Urinary bladder (tissue), 4 donors: ENCODE data around the gene APOBEC3G. TPM values are rescaled to one million over a fixed set of nuclear protein-coding genes. Genes with fewer than 3 reads are reported as not detected.
A peak's percentile ranks its signal among the peaks of the same experiment; 100 is the strongest.
"Not testable (repeated sequence)": the region's sequence is repeated elsewhere in the genome, so short reads cannot be mapped to it uniquely, and the experiment has no call there.

Source experiments
- DNase-seq: peaks from one replicate; pipeline ENCODE4 v3.0.0-alpha.2; 2015; ENCODE audit errors: extremely low spot score
- H3K27ac ChIP-seq: one replicate; pipeline ENCODE4 v1.5.1; 2013; ENCODE audit warnings: low read depth, mild to moderate bottlenecking, moderate library complexity
- H3K36me3 ChIP-seq: one replicate; pipeline ENCODE4 v1.6.1; 2013; ENCODE audit warnings: mild to moderate bottlenecking, moderate library complexity; ENCODE audit not compliant: insufficient read depth
- H3K4me1 ChIP-seq: one replicate; pipeline ENCODE4 v1.6.1; 2013; ENCODE audit warnings: mild to moderate bottlenecking, moderate library complexity; ENCODE audit not compliant: insufficient read depth
- H3K4me3 ChIP-seq: one replicate; pipeline ENCODE4 v1.5.1; 2013; ENCODE audit warnings: low read depth, low read length
- WGBS: extraction: QIAGEN DNeasy Blood & Tissue Kit; methylation state at CpG from one replicate; pipeline ENCODE4 v1.1.7; 2013; 5-methylcytosine and 5-hydroxymethylcytosine counted together
- polyA plus RNA-seq: library from polyadenylated mRNA; stranded (reverse); fragments of 200-250 nt; gene quantifications from one replicate; pipeline ENCODE4 v1.2.3, GENCODE V29; 2013
- total RNA-seq: library from RNA; depleted of rRNA; stranded (reverse); fragments of >200 nt; gene quantifications from one replicate; pipeline ENCODE4 v1.2.3, GENCODE V29; 2014
- donor health status: healthy with polysubstance abuse.
- donor health status: healthy.

APOBEC3G gene
- total RNA-seq = 10.1 TPM
- 12.7 TPM for polyA plus RNA-seq

DNA sequence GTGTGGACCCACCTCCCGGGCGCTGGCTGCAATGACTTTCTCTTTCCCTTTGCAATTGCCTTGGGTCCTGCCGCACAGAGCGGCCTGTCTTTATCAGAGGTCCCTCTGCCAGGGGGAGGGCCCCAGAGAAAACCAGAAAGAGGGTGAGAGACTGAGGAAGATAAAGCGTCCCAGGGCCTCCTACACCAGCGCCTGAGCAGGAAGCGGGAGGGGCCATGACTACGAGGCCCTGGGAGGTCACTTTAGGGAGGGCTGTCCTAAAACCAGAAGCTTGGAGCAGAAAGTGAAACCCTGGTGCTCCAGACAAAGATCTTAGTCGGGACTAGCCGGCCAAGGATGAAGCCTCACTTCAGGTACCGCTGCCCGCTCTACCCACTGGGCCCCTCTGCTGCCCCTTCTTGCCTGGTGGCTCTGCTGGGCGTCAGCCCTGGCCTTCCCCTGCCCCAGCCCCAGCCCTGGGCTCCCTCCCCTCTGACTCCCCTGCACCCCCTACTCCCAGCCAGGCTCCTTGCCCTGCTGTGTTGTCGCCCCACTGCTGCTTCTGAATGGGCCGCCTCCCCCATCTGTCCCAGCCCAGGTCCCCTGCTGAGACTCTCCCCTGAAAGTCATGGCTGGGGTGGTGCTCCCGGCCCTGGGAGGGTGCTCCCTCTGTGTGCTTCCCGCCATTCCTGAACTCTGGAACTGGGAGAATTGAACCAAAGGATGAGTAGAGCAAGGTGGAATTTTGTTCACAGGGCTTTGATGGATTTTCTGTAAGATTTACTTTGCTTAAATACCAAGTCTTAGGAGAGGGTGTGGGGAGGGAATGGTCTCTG is at the start of gene APOBEC3G:
Gene APOBEC3G (plus strand): TSS at position 250 of the 815 bp plus-strand sequence. CDS start 87 bp downstream, at position 337.
- H3K36me3 ChIP-seq = not testable (repeated sequence)

DNA sequence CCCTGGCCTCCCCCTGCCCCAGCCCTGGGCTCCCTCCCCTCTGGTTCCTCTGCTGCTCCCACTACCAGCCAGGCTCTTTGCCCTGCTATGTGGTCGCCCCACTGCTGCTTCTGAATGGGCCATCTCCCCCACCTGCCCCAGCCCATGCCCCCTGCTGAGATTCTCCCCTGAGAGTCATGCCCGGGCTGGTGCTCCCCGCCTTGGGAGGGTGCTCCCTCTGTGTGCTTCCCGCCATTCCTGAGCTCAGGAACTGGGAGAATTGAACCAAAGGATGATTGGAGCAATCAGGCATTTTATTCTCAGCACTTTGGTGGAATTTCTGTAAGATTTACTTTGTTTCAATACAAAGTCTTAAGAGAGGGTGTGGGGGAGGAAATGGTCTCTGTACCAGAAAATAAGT is 49.4 kb upstream of the APOBEC3G start:
- WGBS = 84% methylated on average over 4 of the region's 4 CpGs
- peaks cover 2% of the 10 kb centered on the region for H3K36me3 ChIP-seq
- DNase-seq = no peak
- H3K4me3 ChIP-seq = no peak overlapping the region
- no peaks in the 10 kb centered on the region for H3K4me1 ChIP-seq
- no peak overlapping the region for H3K27ac ChIP-seq

More for the DNA sequence above, at the start of gene APOBEC3G:
- not testable (repeated sequence) for H3K4me1 ChIP-seq, DNase-seq
- Histone ChIP-seq H3K4me3 (peak within 1 kb of the TSS; percentile 44), H3K27ac (peak within 1 kb of the TSS; percentile 68)
- WGBS = 16% methylated on average over 15 of the region's 17 CpGs

GRCh38 chr22:39028281-39028680 is 48.8 kb upstream of the APOBEC3G start:
- Histone ChIP-seq H3K4me3 (no peak overlapping the region), H3K4me1 (no peaks in the 10 kb centered on the region), H3K36me3 (peaks cover 2% of the 10 kb centered on the region), H3K27ac (no peak overlapping the region)
- DNase-seq = no peak
- 81% methylated on average over 11 of the region's 11 CpGs for WGBS

DNA sequence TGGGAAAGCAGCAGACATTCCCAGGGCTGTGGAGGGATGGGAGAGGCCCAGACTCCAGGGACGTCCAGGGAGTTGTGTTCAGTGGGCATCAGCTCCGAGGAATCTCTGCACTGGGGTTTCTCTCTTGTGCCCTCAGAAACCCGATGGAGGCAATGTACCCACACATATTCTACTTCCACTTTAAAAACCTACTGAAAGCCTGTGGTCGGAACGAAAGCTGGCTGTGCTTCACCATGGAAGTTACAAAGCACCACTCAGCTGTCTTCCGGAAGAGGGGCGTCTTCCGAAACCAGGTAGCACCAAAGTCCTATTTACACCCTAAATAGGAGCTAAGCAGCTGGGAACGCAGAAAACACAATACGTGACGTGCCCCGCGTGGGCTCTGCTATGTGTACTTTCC is 47.8 kb upstream of the APOBEC3G start:
- Histone ChIP-seq H3K4me1 (no peaks in the 10 kb centered on the region), H3K36me3 (no peaks in the 10 kb centered on the region), H3K27ac (no peak overlapping the region), H3K4me3 (no peak overlapping the region)
- 91% methylated on average over 13 of the region's 13 CpGs for WGBS
- DNase-seq = no peak

DNA sequence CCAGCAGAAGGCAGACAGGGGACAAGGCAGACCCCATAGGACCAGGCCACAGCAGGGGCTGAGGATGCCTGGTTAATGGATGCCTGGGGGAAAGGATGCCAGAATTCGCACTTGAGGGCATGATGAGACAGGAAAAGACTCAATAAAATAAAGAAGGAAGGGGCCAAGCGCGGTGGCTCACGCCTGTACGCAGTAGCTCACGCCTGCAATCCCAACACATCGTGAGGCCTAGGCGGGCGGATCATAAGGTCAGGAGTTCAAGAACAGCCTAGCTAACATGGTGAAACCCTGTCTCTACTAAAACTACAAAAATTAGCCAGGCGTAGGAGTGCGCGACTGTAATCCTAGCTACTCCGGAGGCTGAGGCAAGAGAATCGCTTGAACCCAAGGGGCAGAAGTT is 46.4 kb upstream of the APOBEC3G start:
- no peaks in the 10 kb centered on the region for H3K4me1 ChIP-seq
- 93% methylated on average over 14 of the region's 14 CpGs for WGBS
- H3K27ac ChIP-seq = no peak overlapping the region
- no peaks in the 10 kb centered on the region for H3K36me3 ChIP-seq
- H3K4me3 ChIP-seq = no peak overlapping the region
- DNase-seq = no peak

DNA sequence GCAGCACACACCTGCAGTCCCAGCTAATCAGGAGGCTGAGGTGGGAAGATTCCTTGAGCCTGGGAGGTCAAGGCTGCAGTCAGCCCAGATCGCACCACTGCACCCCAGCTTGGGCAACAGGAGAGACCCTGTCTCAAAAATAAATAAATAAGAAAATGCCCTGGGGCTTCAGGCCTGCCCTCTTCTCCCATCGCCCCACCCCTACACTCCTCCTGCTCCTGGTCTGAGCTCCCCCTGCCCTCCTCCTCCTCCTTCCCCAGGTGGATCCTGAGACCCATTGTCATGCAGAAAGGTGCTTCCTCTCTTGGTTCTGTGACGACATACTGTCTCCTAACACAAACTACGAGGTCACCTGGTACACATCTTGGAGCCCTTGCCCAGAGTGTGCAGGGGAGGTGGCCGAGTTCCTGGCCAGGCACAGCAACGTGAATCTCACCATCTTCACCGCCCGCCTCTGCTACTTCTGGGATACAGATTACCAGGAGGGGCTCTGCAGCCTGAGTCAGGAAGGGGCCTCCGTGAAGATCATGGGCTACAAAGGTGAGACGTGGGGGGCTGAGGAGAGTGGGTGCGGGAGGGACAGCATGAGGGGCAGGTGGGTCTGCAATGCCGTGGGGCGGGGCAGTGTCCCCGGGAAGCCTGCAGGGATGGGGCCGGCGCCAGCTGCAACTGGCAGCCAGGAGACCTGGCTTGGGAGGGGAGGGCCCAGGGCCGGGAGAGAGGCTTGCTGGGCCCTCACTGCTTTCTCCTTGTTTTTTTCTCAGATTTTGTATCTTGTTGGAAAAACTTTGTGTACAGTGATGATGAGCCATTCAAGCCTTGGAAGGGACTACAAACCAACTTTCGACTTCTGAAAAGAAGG is 45.4 kb upstream of the APOBEC3G start:
- DNase-seq, H3K27ac ChIP-seq, H3K36me3 ChIP-seq, H3K4me3 ChIP-seq, H3K4me1 ChIP-seq: not testable (repeated sequence)
- WGBS = 61% methylated on average over 17 of the region's 18 CpGs

DNA sequence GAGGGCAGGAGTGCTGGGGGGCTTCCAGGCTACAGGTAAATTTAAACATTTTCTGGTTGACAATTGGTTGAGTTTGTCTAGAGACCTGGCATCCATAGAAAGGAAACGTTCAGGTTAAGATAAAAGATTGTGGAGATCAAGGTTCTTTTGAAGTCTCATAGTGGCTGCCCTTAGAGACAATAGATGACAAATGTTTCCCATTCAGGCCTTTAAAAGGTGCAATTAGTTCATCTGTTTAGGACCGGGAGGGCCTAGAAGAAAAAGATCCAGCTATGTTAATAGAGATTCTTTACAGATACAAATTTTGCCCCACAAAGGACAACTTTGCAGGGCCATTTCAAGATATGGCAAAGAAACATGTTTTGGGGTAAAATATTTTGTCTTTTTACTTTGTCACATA is 40.0 kb upstream of the APOBEC3G start:
- not testable (repeated sequence) for H3K36me3 ChIP-seq, H3K4me1 ChIP-seq, DNase-seq, H3K4me3 ChIP-seq, H3K27ac ChIP-seq
- 44% methylated on average over 2 of the region's 2 CpGs for WGBS

DNA sequence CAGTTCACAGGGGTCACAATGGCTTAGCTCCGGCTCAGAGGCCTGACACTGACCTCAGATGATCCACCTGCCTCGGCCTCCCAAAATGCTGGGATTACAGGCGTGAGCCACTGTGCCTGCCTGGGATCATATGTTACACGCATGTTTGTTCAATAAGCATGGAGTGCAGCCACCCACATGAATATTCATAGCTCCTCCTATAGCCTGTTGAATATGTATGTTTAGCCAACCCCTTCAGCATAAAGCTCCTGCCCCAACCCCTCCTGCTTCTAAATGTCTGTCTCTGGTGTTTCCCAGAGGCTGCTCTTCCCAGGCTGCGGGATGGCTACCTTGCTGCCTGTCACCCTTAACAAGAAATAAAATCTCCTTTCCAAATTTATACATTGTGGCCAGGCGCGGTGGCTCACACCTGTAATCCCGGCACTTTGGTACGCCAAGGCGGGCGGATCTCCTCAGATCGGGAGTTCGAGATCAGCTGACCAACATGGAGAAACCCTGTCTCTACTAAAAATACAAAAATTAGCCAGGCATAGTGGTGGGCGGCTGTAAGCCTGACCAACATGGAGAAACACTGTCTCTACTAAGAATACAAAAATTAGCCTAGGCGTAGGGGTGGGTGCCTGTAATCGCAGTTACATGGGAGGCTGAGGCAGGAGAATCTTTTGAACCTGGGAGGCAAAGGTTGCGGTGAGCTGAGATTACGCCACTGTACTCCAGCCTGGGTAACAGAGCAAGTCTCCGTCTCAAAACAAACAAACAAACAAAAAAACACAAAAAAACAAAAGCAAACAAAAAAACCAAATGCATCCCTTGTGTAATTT is 37.6 kb upstream of the APOBEC3G start:
- no peak overlapping the region for H3K4me3 ChIP-seq
- peak overlapping the region; percentile 23 for H3K27ac ChIP-seq
- no peak for DNase-seq
- WGBS = 94% methylated on average over 19 of the region's 19 CpGs
- no peaks in the 10 kb centered on the region for H3K36me3 ChIP-seq
- H3K4me1 ChIP-seq = no peaks in the 10 kb centered on the region

- not testable (repeated sequence) for H3K4me3 ChIP-seq, H3K36me3 ChIP-seq, DNase-seq, H3K4me1 ChIP-seq
- WGBS = 34% methylated on average over 11 of the region's 14 CpGs
- H3K27ac ChIP-seq = peak overlapping the region; percentile 23
Observed at GRCh38 chr22:39040155-39040537, 36.9 kb upstream of the APOBEC3G start.

GRCh38 chr22:39040538-39041296 is 36.4 kb upstream of the APOBEC3G start, which contains the start of gene APOBEC3F:
TSS of gene APOBEC3F (plus strand) at chr22:39040864. CDS start at chr22:39040961, 97 bp downstream.
- not testable (repeated sequence) for DNase-seq, H3K4me1 ChIP-seq, H3K36me3 ChIP-seq
- peak within 1 kb of the TSS; percentile 79 for H3K4me3 ChIP-seq
- peak within 1 kb of the TSS; percentile 65 for H3K27ac ChIP-seq
- WGBS = 1% methylated on average over 20 of the region's 21 CpGs

DNA sequence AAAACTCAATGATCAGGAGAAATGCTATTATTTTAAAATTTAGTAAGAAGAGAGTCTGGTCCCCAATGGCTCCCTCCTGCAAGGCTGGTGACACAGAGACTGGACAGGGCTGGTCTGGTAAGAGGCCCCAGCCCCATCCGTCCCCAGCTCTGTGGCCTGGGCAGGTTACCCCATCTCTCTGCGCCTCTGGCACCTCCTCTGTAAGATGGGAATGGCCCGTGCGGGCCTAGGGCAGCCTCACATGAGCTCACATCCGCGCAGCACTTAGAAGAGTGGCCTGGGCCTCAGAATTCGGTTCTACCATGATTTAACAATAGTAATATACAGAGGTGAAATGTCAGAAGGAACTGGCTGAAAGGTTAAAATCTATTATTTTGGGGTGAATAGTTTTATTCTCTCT is 35.2 kb upstream of the APOBEC3G start:
- no peak overlapping the region for H3K4me3 ChIP-seq
- no peaks in the 10 kb centered on the region for H3K36me3 ChIP-seq
- H3K27ac ChIP-seq = no peak overlapping the region
- 96% methylated on average over 7 of the region's 7 CpGs for WGBS
- no peak for DNase-seq
- H3K4me1 ChIP-seq = no peaks in the 10 kb centered on the region

DNA sequence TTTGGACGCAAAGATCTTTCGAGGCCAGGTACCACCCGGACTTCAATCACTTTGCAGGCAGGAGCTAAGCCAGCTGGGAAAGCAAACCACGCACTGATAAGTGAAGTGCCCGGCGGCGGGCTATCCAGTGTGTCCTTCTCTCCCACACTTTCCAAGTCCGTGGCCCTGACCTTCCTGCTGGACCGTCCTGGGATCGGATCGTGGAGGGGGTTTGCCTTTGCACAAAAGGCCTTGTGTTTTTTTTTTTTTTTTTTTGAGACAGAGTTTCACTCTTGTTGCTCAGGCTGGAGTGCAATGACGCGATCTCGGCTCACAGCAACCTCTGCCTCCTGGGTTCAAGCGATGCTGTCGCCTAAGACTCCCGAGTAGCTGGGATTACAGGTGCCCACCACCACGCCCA is 34.0 kb upstream of the APOBEC3G start:
- not testable (repeated sequence) for H3K27ac ChIP-seq, H3K4me1 ChIP-seq, H3K36me3 ChIP-seq, H3K4me3 ChIP-seq, DNase-seq
- 90% methylated on average over 17 of the region's 18 CpGs for WGBS

DNA sequence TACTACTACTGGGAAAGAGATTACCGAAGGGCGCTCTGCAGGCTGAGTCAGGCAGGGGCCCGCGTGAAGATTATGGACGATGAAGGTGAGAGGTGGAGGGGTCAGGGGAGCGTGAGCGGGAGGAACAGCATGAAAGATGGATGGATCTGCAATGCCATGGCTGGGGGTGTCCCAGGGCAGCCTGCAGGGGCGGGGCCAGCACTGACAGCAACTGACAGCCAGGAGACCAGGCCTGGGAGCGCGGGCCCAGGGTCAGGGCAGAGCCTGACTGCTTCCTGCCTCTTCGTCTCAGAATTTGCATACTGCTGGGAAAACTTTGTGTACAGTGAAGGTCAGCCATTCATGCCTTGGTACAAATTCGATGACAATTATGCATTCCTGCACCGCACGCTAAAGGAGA is 31.9 kb upstream of the APOBEC3G start:
- not testable (repeated sequence) for H3K4me3 ChIP-seq, H3K36me3 ChIP-seq, H3K4me1 ChIP-seq, H3K27ac ChIP-seq, DNase-seq
- 87% methylated on average over 14 of the region's 14 CpGs for WGBS
